Activated T-helper 1 cell treated with anti-CD3 and anti-CD28 coated beads, Interleukin-12 subunit alpha, Interleukin-12 subunit beta, Interleukin-2, Interleukin-4 antibody, amounts not matched to agents 30 ng/mL and 10 ng/mL and 1 ng/mL, durations not matched to agents 14 hours and 24 hours and 36 hours (primary cell): ENCODE results near the gene TEX52. TPM values are rescaled to one million over a fixed set of nuclear protein-coding genes. Genes with fewer than 3 reads are reported as not detected.
A peak's percentile ranks its signal among the peaks of the same experiment; 100 is the strongest.

Source experiments
- DNase-seq: peaks from one replicate; pipeline ENCODE4 v3.0.0; 2021; ENCODE audit warnings: low spot score
- H3K27ac Mint-ChIP-seq: one replicate; pipeline ENCODE4 v1.8.0; 2021; ENCODE audit warnings: mild to moderate bottlenecking, mixed read lengths
- H3K27me3 Mint-ChIP-seq: one replicate; pipeline ENCODE4 v1.8.0; 2022; ENCODE audit warnings: mild to moderate bottlenecking, moderate library complexity, mixed read lengths; ENCODE audit not compliant: insufficient read depth
- H3K36me3 Mint-ChIP-seq: one replicate; pipeline ENCODE4 v1.8.0; 2021; ENCODE audit warnings: low read depth, mixed read lengths
- H3K4me1 Mint-ChIP-seq: one replicate; pipeline ENCODE4 v1.8.0; 2021; ENCODE audit warnings: low read depth, mixed read lengths
- H3K4me3 Mint-ChIP-seq: one replicate; pipeline ENCODE4 v1.8.0; 2021; ENCODE audit warnings: mild to moderate bottlenecking, moderate library complexity, mixed read lengths
- H3K9me3 Mint-ChIP-seq: one replicate; pipeline ENCODE4 v1.8.0; 2021; ENCODE audit warnings: mixed read lengths
- intact Hi-C: fragments of 100-400 bp; cut with micrococcal nuclease; formaldehyde crosslinking; loops from one replicate; pipeline ENCODE4 v1.15.1; 2024
- total RNA-seq: library from RNA; stranded (reverse); gene quantifications from 2 replicates; pipeline ENCODE4 v1.2.3, GENCODE V29; 2022

Gene TEX52
- total RNA-seq, 1 donor from 2014 or later: not detected

GRCh38 chr12:2835691-2836403 is 21.0 kb downstream of the TEX52 start:
- Mint-ChIP-seq H3K4me3 (no peak overlapping the region), H3K9me3 (no peaks in the 10 kb centered on the region), H3K27ac (no peak overlapping the region), H3K4me1 (no peaks in the 10 kb centered on the region), H3K27me3 (peaks cover 2% of the 10 kb centered on the region), H3K36me3 (peaks cover 10% of the 10 kb centered on the region)
- no peak for DNase-seq
- intact Hi-C loops: no loop called here

- intact Hi-C loops: no loop called here
- H3K4me1 Mint-ChIP-seq: no peaks in the 10 kb centered on the region
- H3K9me3 Mint-ChIP-seq: no peaks in the 10 kb centered on the region
- peaks cover 13% of the 10 kb centered on the region for H3K36me3 Mint-ChIP-seq
- no peak within 1 kb of the TSS for H3K4me3 Mint-ChIP-seq
- DNase-seq: no peak
- H3K27me3 Mint-ChIP-seq: peaks cover 2% of the 10 kb centered on the region
- no peak within 1 kb of the TSS for H3K27ac Mint-ChIP-seq
Observed at GRCh38 chr12:2834581-2835491, 22.0 kb downstream of the TEX52 start, which contains the start of gene NRIP2. Gene NRIP2 (minus strand): TSS chr12:2835035. CDS start chr12:2834983, 52 bp downstream.

DNA sequence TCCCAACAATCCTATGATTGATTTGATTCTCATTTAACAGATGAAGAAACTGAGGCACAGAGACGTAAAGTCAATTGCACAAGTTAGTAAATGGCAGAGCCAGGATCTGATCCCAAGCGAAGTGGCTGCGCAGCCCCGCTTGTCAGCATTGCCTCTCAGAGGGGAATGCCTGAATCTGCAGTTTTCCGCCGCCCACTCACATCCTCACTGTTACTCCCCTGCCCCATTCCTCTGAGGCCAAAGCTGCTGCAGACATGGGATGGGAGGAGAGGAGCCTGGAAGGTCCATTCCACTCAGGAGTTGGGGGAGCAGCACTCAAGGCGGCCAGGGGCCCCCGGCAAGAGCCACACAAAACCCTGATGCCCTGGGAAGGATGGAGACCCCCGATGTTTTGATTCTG is 23.0 kb downstream of the TEX52 start:
- no peak overlapping the region for H3K4me3 Mint-ChIP-seq
- H3K36me3 Mint-ChIP-seq: peaks cover 13% of the 10 kb centered on the region
- no peak for DNase-seq
- H3K27me3 Mint-ChIP-seq: peaks cover 2% of the 10 kb centered on the region
- no peak overlapping the region for H3K27ac Mint-ChIP-seq
- no peaks in the 10 kb centered on the region for H3K4me1 Mint-ChIP-seq
- H3K9me3 Mint-ChIP-seq: no peaks in the 10 kb centered on the region
- intact Hi-C loops: no loop called here

GRCh38 chr12:2833327-2833726 is 23.5 kb downstream of the TEX52 start:
- Mint-ChIP-seq H3K4me3 (no peak overlapping the region), H3K27ac (no peak overlapping the region), H3K27me3 (peaks cover 2% of the 10 kb centered on the region), H3K4me1 (no peaks in the 10 kb centered on the region), H3K36me3 (peaks cover 13% of the 10 kb centered on the region), H3K9me3 (no peaks in the 10 kb centered on the region)
- DNase-seq: no peak
- intact Hi-C loops: no loop called here

DNA sequence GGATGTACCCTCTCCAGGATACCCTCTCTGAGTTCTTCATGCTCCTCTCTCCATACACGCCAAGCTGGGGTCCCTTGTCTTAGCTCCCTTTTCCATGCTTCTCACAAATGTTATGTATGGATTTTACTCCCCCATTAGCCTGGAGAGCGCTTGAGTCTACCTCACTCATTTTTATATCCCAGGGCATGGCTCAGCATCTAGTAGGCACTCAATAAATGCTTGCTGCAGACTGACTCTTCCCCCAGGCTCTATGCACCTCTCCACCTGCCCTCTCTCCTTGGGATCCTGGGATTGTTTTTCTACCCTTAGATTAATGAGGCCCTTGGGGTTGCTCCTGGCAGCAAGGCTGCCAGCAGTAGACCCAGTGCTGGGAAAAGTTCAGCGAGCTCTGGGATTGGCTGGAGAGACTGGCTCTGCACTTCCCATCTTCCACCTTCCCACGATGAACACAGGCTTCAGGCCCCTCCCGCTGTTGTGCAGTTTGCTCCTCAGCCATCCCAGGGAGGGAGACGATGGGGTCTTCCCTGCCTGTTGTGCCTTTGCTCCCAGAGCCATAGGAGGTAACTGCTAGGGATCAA is 24.2 kb downstream of the TEX52 start:
- Mint-ChIP-seq H3K4me3 (no peak overlapping the region), H3K27me3 (peaks cover 2% of the 10 kb centered on the region), H3K27ac (no peak overlapping the region), H3K36me3 (peaks cover 17% of the 10 kb centered on the region), H3K9me3 (no peaks in the 10 kb centered on the region), H3K4me1 (no peaks in the 10 kb centered on the region)
- intact Hi-C loops: no loop called here
- no peak for DNase-seq

GRCh38 chr12:2829275-2829674 is 27.6 kb downstream of the TEX52 start:
- H3K27ac Mint-ChIP-seq: no peak overlapping the region
- peaks cover under 1% of the 10 kb centered on the region for H3K27me3 Mint-ChIP-seq
- H3K9me3 Mint-ChIP-seq: no peaks in the 10 kb centered on the region
- H3K4me3 Mint-ChIP-seq: no peak overlapping the region
- H3K4me1 Mint-ChIP-seq: no peaks in the 10 kb centered on the region
- intact Hi-C loops: no loop called here
- no peak for DNase-seq
- H3K36me3 Mint-ChIP-seq: peaks cover 30% of the 10 kb centered on the region

DNA sequence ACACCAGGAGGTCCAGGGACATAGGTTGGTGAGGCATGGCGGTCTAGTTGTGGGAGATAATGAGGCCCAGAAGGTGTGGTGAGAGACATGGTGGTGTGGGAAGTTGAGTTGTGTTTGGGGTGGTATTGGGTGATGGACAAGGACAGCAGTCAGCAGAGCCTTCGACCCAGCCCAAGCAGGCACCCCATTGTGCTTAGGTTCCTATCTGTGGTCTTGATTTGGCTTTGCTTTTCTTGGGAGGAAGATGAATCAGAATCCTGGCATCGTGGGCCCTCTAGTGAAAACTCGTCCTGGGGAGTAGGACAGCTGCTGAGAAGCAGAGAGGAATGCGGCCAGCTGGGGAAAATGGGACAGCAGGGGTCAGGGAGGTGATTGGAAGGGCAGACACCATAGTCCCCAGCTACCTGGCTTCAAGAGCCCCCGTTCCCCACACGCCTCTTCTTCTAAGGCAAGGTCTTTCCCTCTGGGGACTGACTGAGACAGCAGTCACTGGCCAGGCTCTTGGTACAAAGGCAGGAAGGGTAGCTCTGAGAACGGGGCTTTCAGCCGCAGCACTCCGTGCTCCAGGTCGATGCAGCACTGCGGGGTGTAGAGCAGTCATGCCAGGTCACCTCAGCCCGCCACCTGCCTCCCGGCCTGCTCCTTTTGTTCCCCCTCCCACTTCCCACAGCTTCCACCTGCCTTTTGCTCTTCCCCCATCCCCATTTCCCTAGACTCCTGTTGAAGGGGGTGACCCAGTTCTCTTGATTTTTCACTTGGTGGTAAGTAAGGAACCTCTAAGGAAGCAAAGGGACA is 29.9 kb downstream of the TEX52 start:
- intact Hi-C loops: no loop called here
- no peak overlapping the region for H3K27ac Mint-ChIP-seq
- no peaks in the 10 kb centered on the region for H3K27me3 Mint-ChIP-seq
- H3K4me1 Mint-ChIP-seq: no peaks in the 10 kb centered on the region
- no peaks in the 10 kb centered on the region for H3K9me3 Mint-ChIP-seq
- peaks cover 30% of the 10 kb centered on the region for H3K36me3 Mint-ChIP-seq
- no peak overlapping the region for H3K4me3 Mint-ChIP-seq
- no peak for DNase-seq

DNA sequence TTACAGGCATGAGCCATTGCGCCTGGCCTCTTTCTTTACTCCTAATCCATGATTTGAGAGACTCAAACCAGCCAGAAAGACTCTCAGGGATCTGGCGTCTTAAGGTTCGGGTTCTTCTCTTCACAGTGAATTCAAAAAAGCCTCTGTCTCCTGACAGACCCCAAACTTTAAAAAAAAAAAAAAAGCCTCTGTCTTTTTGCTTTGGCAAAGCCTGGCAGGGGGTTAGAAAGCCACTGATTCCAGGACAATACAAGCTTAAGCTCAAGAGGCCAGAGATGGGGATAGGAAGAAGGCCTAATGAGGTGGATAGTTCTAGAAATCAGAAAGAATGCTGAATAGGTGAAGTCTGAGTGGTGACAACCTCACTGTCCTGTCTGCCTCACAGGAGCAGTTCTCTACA is 30.8 kb downstream of the TEX52 start:
- Mint-ChIP-seq H3K4me3 (no peak overlapping the region), H3K27ac (no peak overlapping the region), H3K4me1 (no peaks in the 10 kb centered on the region), H3K9me3 (no peaks in the 10 kb centered on the region), H3K27me3 (no peaks in the 10 kb centered on the region), H3K36me3 (peaks cover 27% of the 10 kb centered on the region)
- intact Hi-C loops: no loop called here
- DNase-seq: no peak

DNA sequence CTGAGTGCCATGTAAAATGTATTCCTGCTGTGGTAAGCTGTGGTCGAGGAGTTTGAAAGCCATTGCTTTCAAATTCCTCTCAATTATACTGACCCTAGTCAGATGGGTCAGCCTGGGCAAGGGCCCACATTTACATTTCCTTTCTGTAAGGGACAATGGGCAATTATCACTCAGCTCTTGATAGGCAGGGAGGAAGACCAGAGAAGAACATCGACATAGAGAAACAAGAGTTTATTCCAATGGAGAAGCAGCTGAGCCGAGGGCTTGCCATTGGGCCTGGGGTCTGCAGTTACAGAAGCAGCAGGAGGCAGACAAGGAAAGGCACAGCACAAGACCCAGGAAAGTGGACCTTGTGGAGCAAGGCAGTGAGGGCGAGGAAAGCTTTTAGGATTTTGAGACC is 31.7 kb downstream of the TEX52 start:
- Mint-ChIP-seq H3K4me3 (no peak overlapping the region), H3K9me3 (no peaks in the 10 kb centered on the region), H3K36me3 (peaks cover 26% of the 10 kb centered on the region), H3K27me3 (no peaks in the 10 kb centered on the region), H3K4me1 (no peaks in the 10 kb centered on the region), H3K27ac (no peak overlapping the region)
- intact Hi-C loops: no loop called here
- no peak for DNase-seq

DNA sequence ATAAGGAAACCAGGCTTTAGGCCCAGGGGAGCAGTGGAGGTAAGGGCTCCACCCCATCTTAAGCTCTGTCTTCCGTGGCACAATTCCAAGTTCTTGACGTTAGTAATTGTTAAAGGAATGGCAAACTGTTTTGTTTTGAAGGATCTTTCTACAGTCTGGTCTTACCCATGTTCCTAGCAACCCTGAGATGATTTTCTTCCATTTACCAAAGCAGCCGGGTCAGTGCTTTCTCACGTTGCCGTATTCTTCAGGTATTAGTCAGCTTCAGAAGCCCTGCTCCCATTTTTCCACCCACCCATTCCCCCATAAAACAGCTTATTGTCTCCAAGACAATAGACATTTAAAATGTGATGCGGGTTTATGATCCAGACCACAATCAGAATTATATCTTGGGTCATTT is 32.3 kb downstream of the TEX52 start:
- no peak for DNase-seq
- Mint-ChIP-seq H3K36me3 (peaks cover 32% of the 10 kb centered on the region), H3K27me3 (no peaks in the 10 kb centered on the region), H3K4me3 (no peak overlapping the region), H3K27ac (no peak overlapping the region), H3K9me3 (no peaks in the 10 kb centered on the region), H3K4me1 (no peaks in the 10 kb centered on the region)
- intact Hi-C loops: no loop called here

DNA sequence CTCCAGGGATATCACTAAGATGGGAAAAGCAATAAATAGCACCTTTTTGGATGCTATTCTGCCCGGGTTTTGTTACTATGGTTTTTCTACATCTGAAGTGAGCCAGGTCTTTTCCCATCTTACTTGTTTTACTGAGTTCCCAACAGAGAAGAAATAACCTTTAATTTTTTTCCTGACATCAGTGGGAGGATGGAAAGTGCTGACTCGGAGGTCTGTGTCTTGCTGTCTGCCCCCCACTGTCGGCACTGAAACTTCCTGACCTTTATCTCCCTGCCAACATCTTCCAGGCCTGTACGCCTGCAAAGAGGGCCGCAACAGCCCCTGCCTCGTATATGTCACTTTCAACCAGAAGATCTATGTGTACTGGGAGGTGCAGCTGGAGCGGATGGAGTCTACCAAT is 33.4 kb downstream of the TEX52 start:
- no peaks in the 10 kb centered on the region for H3K27me3 Mint-ChIP-seq
- H3K36me3 Mint-ChIP-seq: peaks cover 33% of the 10 kb centered on the region
- H3K27ac Mint-ChIP-seq: no peak overlapping the region
- no peaks in the 10 kb centered on the region for H3K4me1 Mint-ChIP-seq
- no peaks in the 10 kb centered on the region for H3K9me3 Mint-ChIP-seq
- no peak overlapping the region for H3K4me3 Mint-ChIP-seq
- DNase-seq: no peak
- intact Hi-C loops: no loop called here

DNA sequence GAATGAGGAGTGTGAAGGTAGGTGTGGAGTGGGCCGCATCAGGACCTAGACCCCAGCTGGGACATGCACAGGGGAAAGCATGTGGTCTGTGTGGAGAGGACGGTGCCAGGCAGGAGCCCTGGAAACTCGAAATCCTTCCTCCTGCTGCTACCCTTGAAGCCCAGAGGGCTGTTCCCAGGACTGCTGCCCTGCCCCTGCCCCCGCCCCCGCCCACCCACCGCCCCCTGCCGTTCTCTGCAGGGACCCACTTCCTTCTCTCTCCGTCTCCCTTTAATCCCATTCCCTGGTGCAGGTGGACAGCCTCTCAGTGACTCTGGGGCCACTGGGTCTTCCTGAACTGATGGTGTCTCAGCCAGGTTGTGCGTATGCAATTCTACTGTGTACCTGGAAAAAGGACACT is 36.4 kb downstream of the TEX52 start:
- intact Hi-C loops: no loop called here
- no peaks in the 10 kb centered on the region for H3K27me3 Mint-ChIP-seq

More for the DNA sequence above, 36.4 kb downstream of the TEX52 start:
- Mint-ChIP-seq H3K4me3 (no peak overlapping the region), H3K27ac (peak overlapping the region; percentile 16), H3K4me1 (no peaks in the 10 kb centered on the region), H3K9me3 (no peaks in the 10 kb centered on the region), H3K36me3 (peaks cover 34% of the 10 kb centered on the region)
- no peak for DNase-seq
